Fibroblast of peridontal ligament (primary cell): ENCODE measurements around the gene CD7.

Source experiments
- DNase-seq: peaks from one replicate; pipeline ENCODE4 v3.0.0-alpha.2; 2010; ENCODE audit errors: extremely low read depth

The CD7 gene

GRCh38 chr17:82346342-82347300 lies 29.2 kb upstream of the CD7 start:
- DNase-seq, result no peak

GRCh38 chr17:82345151-82345976 lies 28.0 kb upstream of the CD7 start:
- no peak for DNase-seq

GRCh38 chr17:82344175-82344907 lies 26.9 kb upstream of the CD7 start:
- no peak for DNase-seq

GRCh38 chr17:82343560-82343959 lies 26.2 kb upstream of the CD7 start:
- no peak for DNase-seq

- no peak for DNase-seq
Measured at GRCh38 chr17:82342361-82343079, 25.1 kb upstream of the CD7 start.

GRCh38 chr17:82339634-82340580 lies 22.5 kb upstream of the CD7 start:
- no peak for DNase-seq

- DNase-seq, result peak; percentile 55
Measured at GRCh38 chr17:82338858-82339633, 21.6 kb upstream of the CD7 start.

GRCh38 chr17:82334622-82335394 lies 17.4 kb upstream of the CD7 start:
- peak; percentile 41 for DNase-seq

GRCh38 chr17:82334204-82334621 lies 16.8 kb upstream of the CD7 start:
- DNase-seq, result no peak

GRCh38 chr17:82333279-82334171 lies 16.1 kb upstream of the CD7 start, which contains the start of gene SECTM1:
TSS of gene SECTM1 (minus strand) at chr17:82333766. CDS start at chr17:82327240, 6,526 bp downstream.
- peak; percentile 65 for DNase-seq

GRCh38 chr17:82332669-82333278 lies 15.4 kb upstream of the CD7 start:
- DNase-seq, result peak; percentile 57

GRCh38 chr17:82331345-82331939 lies 14.0 kb upstream of the CD7 start:
- no peak for DNase-seq

GRCh38 chr17:82330322-82331239 lies 13.2 kb upstream of the CD7 start:
- peak; percentile 34 for DNase-seq

GRCh38 chr17:82329683-82330321 lies 12.4 kb upstream of the CD7 start:
- DNase-seq, result no peak

GRCh38 chr17:82328994-82329507 lies 11.6 kb upstream of the CD7 start:
- DNase-seq, result no peak
